ENCODE data around the gene CSAG1.
"Not testable (repeated sequence)": the region's sequence is repeated elsewhere in the genome, so short reads cannot be mapped to it uniquely, and the experiment has no call there.

The CSAG1 gene

DNA sequence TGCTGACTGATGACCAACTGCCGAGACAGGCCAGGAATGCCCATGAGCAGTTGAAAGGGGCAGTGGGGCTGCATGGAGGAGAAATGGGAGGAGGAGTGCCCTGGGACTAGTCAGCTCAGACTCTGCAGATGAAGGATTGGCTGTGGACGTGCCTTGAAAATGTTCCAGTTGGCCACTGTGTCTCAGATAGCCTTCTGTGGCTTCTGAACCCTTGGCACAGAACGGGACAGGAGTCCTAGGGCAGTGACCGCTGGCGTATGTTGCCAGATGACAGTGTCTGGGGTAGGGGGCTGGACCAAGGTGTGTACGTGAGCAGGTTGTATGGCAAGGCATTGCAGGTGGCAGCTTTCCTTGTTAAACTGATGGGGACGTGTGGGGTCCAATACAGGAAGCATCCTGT, 27.0 kb downstream of the CSAG1 start:
- intact Hi-C loops (cut with DNase I); DNase-seq: not testable (repeated sequence)

DNA sequence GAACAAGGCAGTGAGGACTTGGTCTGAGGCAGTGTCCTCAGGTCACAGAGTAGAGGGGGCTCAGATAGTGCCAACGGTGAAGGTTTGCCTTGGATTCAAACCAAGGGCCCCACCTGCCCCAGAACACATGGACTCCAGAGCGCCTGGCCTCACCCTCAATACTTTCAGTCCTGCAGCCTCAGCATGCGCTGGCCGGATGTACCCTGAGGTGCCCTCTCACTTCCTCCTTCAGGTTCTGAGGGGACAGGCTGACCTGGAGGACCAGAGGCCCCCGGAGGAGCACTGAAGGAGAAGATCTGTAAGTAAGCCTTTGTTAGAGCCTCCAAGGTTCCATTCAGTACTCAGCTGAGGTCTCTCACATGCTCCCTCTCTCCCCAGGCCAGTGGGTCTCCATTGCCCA, 33.1 kb downstream of the CSAG1 start:
- intact Hi-C loops (cut with DNase I): not testable (repeated sequence)
- DNase-seq: peak in 4 of 10 donors; percentile 17 to 82 (median 60)

DNA sequence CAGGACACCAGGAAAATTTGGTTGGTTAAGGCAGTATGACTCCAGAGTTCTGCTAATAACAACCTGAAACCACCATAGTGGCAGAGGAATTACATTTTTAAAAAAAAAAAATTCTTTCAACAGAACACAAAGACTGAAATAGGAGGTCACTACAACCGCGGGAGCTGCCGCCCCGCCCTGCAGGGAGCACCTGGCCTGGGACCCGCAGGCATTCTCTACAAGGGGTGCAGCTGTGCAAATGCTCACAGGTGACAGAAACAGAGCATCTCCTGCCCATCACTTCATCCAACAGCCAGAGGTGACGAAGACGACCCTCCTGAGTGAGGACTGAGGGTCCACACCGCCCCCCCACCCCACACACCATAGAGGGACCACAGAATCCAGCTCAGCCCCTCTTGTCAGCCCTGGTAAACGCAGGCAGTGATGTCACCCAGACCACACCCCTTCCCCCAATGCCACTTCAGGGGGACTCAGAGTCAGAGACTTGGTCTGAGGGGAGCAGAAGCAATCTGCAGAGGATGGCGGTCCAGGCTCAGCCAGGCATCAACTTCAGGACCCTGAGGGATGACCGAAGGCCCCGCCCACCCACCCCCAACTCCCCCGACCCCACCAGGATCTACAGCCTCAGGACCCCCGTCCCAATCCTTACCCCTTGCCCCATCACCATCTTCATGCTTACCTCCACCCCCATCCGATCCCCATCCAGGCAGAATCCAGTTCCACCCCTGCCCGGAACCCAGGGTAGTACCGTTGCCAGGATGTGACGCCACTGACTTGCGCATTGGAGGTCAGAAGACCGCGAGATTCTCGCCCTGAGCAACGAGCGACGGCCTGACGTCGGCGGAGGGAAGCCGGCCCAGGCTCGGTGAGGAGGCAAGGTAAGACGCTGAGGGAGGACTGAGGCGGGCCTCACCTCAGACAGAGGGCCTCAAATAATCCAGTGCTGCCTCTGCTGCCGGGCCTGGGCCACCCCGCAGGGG, 35.3 kb downstream of the CSAG1 start, which contains the start of gene MAGEA3:
MAGEA3 (plus strand) TSS at position 843 of the 980 bp plus-strand sequence. CDS start 2,039 bp downstream, outside the sequence.
- intact Hi-C loops (cut with DNase I); DNase-seq: not testable (repeated sequence)

DNA sequence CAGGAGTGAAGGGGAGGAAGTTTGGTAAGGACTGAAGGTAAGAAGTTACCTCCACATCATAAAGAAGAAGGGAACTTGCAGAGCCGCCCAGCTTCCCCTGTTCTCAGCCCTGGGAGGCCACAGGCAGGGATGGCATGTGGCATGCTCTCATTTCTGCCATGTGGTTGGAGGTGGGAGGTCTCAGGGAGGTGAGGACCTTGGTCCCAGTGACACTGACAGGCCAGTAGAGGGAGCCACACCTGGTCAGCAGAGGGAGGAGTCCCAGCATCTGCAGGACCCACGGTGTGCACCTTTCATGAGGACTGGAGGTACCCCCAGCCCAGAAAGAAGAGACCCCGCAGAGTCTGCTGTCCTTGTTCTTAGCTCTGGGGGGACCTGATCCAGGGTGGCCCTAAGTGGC, 52.5 kb downstream of the CSAG1 start:
- DNase-seq; intact Hi-C loops (cut with DNase I): not testable (repeated sequence)

All from posterior cingulate gyrus (tissue), 11 donors.